ENCODE data around the gene CXCR4.

Gene CXCR4

GRCh38 chr2:136110526-136110925, 7.4 kb downstream of the CXCR4 start:
- H3K4me3 ChIP-seq (ENCODE audit: low read length), result peak overlapping the region; percentile 41
- TF ChIP-seq CTCF (IDR thresholded peaks at IDR 0.05; ENCODE audit: low read depth, low read length, poor library complexity, severe bottlenecking) (no peak), EZH2phosphoT487 (IDR thresholded peaks at IDR 0.05; ENCODE audit: borderline replicate concordance, low read length) (no peak)
- no peaks in the 10 kb centered on the region for H3K9me3 ChIP-seq (ENCODE audit: control insufficient read depth, insufficient read depth, low read length)
- peak overlapping the region; percentile 73 for H3K4me2 ChIP-seq (ENCODE audit: low read length)
- peaks cover 18% of the 10 kb centered on the region for H4K20me1 ChIP-seq (ENCODE audit: control insufficient read depth, insufficient read depth, low read depth, low read length)
- H3K27ac ChIP-seq (ENCODE audit: low read depth, low read length), result peak overlapping the region; percentile 60
- H3K27me3 ChIP-seq (ENCODE audit: control insufficient read depth, low read length), result no peaks in the 10 kb centered on the region
- H3K79me2 ChIP-seq (ENCODE audit: control insufficient read depth, low read length), result peaks cover 25% of the 10 kb centered on the region
- H3K36me3 ChIP-seq (ENCODE audit: control insufficient read depth, low read length), result peaks cover 33% of the 10 kb centered on the region
- peaks cover 96% of the 10 kb centered on the region for H3K4me1 ChIP-seq (ENCODE audit: control insufficient read depth, low read length)
- no peaks in the 10 kb centered on the region for H3K9me2 ChIP-seq (replicated peaks; ENCODE audit: control insufficient read depth, low read length)
- peaks cover 66% of the 10 kb centered on the region for H3F3A ChIP-seq (ENCODE audit: control insufficient read depth, insufficient read depth)

- peak overlapping the region; percentile 60 for H3K4me2 ChIP-seq (ENCODE audit: low read length)
- TF ChIP-seq CTCF (IDR thresholded peaks at IDR 0.05; ENCODE audit: low read depth, low read length, poor library complexity, severe bottlenecking) (no peak), EZH2phosphoT487 (IDR thresholded peaks at IDR 0.05; ENCODE audit: borderline replicate concordance, low read length) (no peak)
Measured at GRCh38 chr2:136108463-136108862, 9.5 kb downstream of the CXCR4 start.

GRCh38 chr2:136107051-136108033, 10.6 kb downstream of the CXCR4 start:
- peaks cover under 1% of the 10 kb centered on the region for H3K36me3 ChIP-seq (ENCODE audit: control insufficient read depth, low read length)
- H3K4me3 ChIP-seq (ENCODE audit: low read length), result peak overlapping the region; percentile 56
- peaks cover 35% of the 10 kb centered on the region for H3F3A ChIP-seq (ENCODE audit: control insufficient read depth, insufficient read depth)
- peaks cover 64% of the 10 kb centered on the region for H3K4me1 ChIP-seq (ENCODE audit: control insufficient read depth, low read length)
- H3K27ac ChIP-seq (ENCODE audit: low read depth, low read length), result peak overlapping the region; percentile 48
- H4K20me1 ChIP-seq (ENCODE audit: control insufficient read depth, insufficient read depth, low read depth, low read length), result no peaks in the 10 kb centered on the region
- TF ChIP-seq CTCF (IDR thresholded peaks at IDR 0.05; ENCODE audit: low read depth, low read length, poor library complexity, severe bottlenecking), result no peak
- TF ChIP-seq EZH2phosphoT487 (IDR thresholded peaks at IDR 0.05; ENCODE audit: borderline replicate concordance, low read length), result no peak
- H3K9me2 ChIP-seq (replicated peaks; ENCODE audit: control insufficient read depth, low read length), result no peaks in the 10 kb centered on the region
- H3K79me2 ChIP-seq (ENCODE audit: control insufficient read depth, low read length), result no peaks in the 10 kb centered on the region
- H3K9me3 ChIP-seq (ENCODE audit: control insufficient read depth, insufficient read depth, low read length), result no peaks in the 10 kb centered on the region
- peak overlapping the region; percentile 60 for H3K4me2 ChIP-seq (ENCODE audit: low read length)
- no peaks in the 10 kb centered on the region for H3K27me3 ChIP-seq (ENCODE audit: control insufficient read depth, low read length)

More at GRCh38 chr2:136108463-136108862, 9.5 kb downstream of the CXCR4 start:
- Histone ChIP-seq H3K27me3 (ENCODE audit: control insufficient read depth, low read length) (no peaks in the 10 kb centered on the region), H3K4me3 (ENCODE audit: low read length) (no peak overlapping the region), H3K27ac (ENCODE audit: low read depth, low read length) (peak overlapping the region; percentile 48; the same call in 1 of the 2 replicates), H3K79me2 (ENCODE audit: control insufficient read depth, low read length) (peaks cover 4% of the 10 kb centered on the region), H3K4me1 (ENCODE audit: control insufficient read depth, low read length) (peaks cover 75% of the 10 kb centered on the region), H3K9me2 (replicated peaks; ENCODE audit: control insufficient read depth, low read length) (no peaks in the 10 kb centered on the region), H3K36me3 (ENCODE audit: control insufficient read depth, low read length) (peaks cover 12% of the 10 kb centered on the region), H4K20me1 (ENCODE audit: control insufficient read depth, insufficient read depth, low read depth, low read length) (0 out of 2 replicates have a peak, but pooled peaks cover under 1% of the 10 kb centered on the region), H3K9me3 (ENCODE audit: control insufficient read depth, insufficient read depth, low read length) (no peaks in the 10 kb centered on the region), H3F3A (ENCODE audit: control insufficient read depth, insufficient read depth) (peaks cover 46% of the 10 kb centered on the region)

Data from DOHH2 (cell line).